ENCODE measurements around the gene PEF1. TPM values are rescaled to one million over a fixed set of nuclear protein-coding genes. Genes with fewer than 3 reads are reported as not detected.

Gene PEF1
- total and polyA plus RNA-seq, 4 donors: 75.1 to 103 (median 80.8) TPM

DNA sequence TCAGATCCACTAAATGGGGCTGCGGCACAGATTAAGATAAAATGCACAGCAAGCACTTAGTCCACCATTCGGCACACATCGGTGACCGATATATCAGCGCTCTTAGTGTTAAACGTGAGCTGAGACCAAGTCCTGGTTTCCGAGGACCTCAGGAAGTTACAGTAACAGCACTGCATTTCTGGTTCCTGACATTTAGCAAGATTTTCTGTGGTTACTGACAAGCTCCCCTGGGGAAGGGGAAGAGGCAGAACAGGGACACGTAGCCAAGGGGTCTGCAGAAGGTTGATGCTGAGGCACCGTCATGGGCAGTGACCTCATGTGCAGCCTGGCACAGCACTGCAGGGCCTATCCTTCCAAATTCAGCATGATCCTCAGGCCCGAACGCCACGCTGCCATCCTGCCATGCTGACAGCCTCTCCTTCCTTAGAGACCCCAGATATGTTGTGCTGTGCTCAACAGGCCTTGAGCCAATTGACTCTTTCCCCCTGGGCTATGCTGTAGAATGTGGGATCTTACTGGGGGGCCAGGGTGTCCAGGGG lies 13.4 kb upstream of the PEF1 start:
- Histone ChIP-seq H3K9ac (ENCODE audit: insufficient read depth in 1 of 2, low read length in 2 of 2) (no peak overlapping the region), H3K4me1 (ENCODE audit: control insufficient read depth in 5 of 5, insufficient read depth in 5 of 5, low read length in 5 of 5) (no peaks in the 10 kb centered on the region), H3K27me3 (ENCODE audit: control insufficient read depth in 3 of 3, insufficient read depth in 3 of 3, low read length in 2 of 3) (no peaks in the 10 kb centered on the region), H3K9me3 (ENCODE audit: control insufficient read depth in 4 of 4, insufficient read depth in 3 of 4, low read length in 3 of 4) (no peaks in the 10 kb centered on the region), H3K4me3 (no peak overlapping the region), H3K36me3 (ENCODE audit: control insufficient read depth in 4 of 4, insufficient read depth in 4 of 4, low read length in 4 of 4) (peaks cover 0 to 22% (median 8%) of the 10 kb centered on the region in 4 donors), H3K27ac (ENCODE audit: low read depth in 1 of 2, low read length in 1 of 2) (no peak overlapping the region)
- TF ChIP-seq, protein P1, sequence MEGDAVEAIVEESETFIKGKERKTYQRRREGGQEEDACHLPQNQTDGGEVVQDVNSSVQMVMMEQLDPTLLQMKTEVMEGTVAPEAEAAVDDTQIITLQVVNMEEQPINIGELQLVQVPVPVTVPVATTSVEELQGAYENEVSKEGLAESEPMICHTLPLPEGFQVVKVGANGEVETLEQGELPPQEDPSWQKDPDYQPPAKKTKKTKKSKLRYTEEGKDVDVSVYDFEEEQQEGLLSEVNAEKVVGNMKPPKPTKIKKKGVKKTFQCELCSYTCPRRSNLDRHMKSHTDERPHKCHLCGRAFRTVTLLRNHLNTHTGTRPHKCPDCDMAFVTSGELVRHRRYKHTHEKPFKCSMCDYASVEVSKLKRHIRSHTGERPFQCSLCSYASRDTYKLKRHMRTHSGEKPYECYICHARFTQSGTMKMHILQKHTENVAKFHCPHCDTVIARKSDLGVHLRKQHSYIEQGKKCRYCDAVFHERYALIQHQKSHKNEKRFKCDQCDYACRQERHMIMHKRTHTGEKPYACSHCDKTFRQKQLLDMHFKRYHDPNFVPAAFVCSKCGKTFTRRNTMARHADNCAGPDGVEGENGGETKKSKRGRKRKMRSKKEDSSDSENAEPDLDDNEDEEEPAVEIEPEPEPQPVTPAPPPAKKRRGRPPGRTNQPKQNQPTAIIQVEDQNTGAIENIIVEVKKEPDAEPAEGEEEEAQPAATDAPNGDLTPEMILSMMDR (IDR thresholded peaks at IDR 0.05; ENCODE audit: control extremely low read depth, extremely low read depth): no peak
- no peak for ATAC-seq (ENCODE audit: insufficient read depth, low FRiP score)
- WGBS, 2 donors: 58 to 79% methylated on average over 12 of the region's 12 CpGs
- DNase-seq: no peak

DNA sequence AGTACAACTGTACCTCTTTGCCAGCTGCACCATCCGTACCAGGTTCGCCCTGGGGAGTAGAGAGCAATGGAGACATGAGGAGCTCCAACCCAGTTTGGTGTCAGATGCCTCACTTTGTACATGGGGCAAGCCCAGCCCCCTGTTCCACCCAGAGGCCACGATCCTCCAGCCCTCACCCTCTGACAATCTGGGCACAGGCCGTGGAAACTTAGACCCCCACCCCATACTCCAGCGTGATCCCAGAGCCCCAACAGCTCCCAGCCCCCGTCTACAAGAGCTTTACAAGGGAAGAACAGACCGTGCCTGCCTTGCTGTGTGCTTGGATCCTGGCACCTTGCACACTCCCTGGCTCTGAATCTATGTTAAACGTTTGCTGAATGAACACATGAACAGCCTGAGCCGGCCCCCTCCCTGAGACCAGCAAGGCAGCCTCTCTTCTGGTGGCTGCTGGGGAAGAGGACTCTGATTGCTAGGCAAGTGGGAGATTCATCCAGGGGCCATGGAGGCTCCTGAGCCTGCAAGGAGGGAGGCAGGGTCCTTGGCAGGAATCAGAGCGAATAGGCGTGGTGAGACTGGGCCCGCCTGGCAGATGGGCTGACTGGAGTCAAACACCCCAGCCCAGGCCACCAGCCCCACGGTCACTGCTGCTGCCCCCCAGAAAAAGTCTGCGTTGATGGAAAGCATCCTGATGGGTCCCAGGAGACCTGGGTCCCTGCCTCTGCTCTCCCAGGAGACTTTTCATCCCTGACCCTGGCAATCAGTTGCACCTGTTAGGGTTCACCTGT lies 12.5 kb upstream of the PEF1 start:
- no peak for ATAC-seq (ENCODE audit: insufficient read depth, low FRiP score)
- no peak overlapping the region for H3K4me3 ChIP-seq
- H3K36me3 ChIP-seq (ENCODE audit: control insufficient read depth in 4 of 4, insufficient read depth in 4 of 4, low read length in 4 of 4): peaks cover 0 to 22% (median 10%) of the 10 kb centered on the region in 4 donors
- H3K4me1 ChIP-seq (ENCODE audit: control insufficient read depth in 5 of 5, insufficient read depth in 5 of 5, low read length in 5 of 5): no peaks in the 10 kb centered on the region
- no peak overlapping the region for H3K9ac ChIP-seq (ENCODE audit: insufficient read depth in 1 of 2, low read length in 2 of 2)
- TF ChIP-seq, protein P1 (IDR thresholded peaks at IDR 0.05; ENCODE audit: control extremely low read depth, extremely low read depth): no peak
- no peak overlapping the region for H3K27ac ChIP-seq (ENCODE audit: low read depth in 1 of 2, low read length in 1 of 2)
- DNase-seq: no peak
- H3K27me3 ChIP-seq (ENCODE audit: control insufficient read depth in 3 of 3, insufficient read depth in 3 of 3, low read length in 2 of 3): no peaks in the 10 kb centered on the region
- H3K9me3 ChIP-seq (ENCODE audit: control insufficient read depth in 4 of 4, insufficient read depth in 3 of 4, low read length in 3 of 4): no peaks in the 10 kb centered on the region
- WGBS, 2 donors: 83 to 86% methylated on average over 14 of the region's 14 CpGs

GRCh38 chr1:31655756-31656155 lies 11.1 kb upstream of the PEF1 start:
- no peak for DNase-seq
- no peak overlapping the region for H3K9ac ChIP-seq (ENCODE audit: insufficient read depth in 1 of 2, low read length in 2 of 2)
- 82 to 83% methylated on average over 4 of the region's 4 CpGs for WGBS, 2 donors
- H3K4me1 ChIP-seq (ENCODE audit: control insufficient read depth in 5 of 5, insufficient read depth in 5 of 5, low read length in 5 of 5): peaks cover 0 to 5% (median 0%) of the 10 kb centered on the region in 5 donors
- H3K36me3 ChIP-seq (ENCODE audit: control insufficient read depth in 4 of 4, insufficient read depth in 4 of 4, low read length in 4 of 4): peaks cover 0 to 24% (median 10%) of the 10 kb centered on the region in 4 donors
- no peaks in the 10 kb centered on the region for H3K9me3 ChIP-seq (ENCODE audit: control insufficient read depth in 4 of 4, insufficient read depth in 3 of 4, low read length in 3 of 4)
- H3K27me3 ChIP-seq (ENCODE audit: control insufficient read depth in 3 of 3, insufficient read depth in 3 of 3, low read length in 2 of 3): no peaks in the 10 kb centered on the region
- ATAC-seq (ENCODE audit: insufficient read depth, low FRiP score): no peak
- TF ChIP-seq, protein P1 (IDR thresholded peaks at IDR 0.05; ENCODE audit: control extremely low read depth, extremely low read depth): no peak
- H3K4me3 ChIP-seq: no peak overlapping the region
- no peak overlapping the region for H3K27ac ChIP-seq (ENCODE audit: low read depth in 1 of 2, low read length in 1 of 2)
